ENCODE results near the gene GIPC3.
A peak's percentile ranks its signal among the peaks of the same experiment; 100 is the strongest.

The GIPC3 gene

DNA sequence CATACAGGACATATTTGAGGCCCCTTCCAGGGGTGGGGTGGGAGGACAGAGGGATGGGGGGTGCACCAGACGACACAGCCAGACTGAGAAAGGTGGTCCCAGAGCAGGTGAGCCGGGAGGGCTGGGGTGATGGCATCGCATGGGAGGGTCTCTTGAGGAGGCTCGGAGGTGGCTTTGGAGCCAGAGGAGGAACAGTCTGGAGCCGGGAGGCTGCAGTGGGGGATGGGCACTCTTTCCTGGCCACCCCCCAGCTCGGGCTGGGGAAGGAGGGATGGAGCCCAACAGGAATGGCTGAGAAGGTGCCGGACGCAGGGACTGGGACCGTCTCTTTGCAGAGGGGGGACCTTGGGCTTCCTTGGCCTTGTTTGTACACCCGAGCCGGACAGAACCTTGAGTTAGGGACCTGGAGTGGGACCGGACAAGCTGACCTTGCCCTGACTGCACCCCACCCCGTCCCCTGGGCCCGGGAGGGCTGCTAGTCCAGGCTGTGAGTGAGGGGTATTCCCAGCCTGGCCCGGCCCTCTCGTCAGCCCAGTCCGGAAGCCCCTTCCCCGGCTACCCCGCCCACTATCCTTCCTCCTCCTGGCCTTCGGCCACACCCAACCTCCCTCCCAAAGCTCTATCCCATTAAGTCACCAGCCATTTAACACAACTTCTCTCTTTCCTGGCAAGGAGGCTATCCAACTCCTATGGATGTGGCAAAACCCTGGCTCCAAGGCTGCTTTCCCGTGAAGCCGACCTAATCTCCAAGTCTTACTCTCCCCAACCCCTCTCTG lies 22.2 kb downstream of the GIPC3 start:
- peaks cover 32% of the 10 kb centered on the region for H3K36me3 ChIP-seq (ENCODE audit: insufficient read depth, insufficient read length, low read length)
- H3K4me3 ChIP-seq (ENCODE audit: insufficient read length, low read depth), result peak overlapping the region; percentile 64
- peaks cover 13% of the 10 kb centered on the region for H3K4me1 ChIP-seq (ENCODE audit: insufficient read depth, insufficient read length)
- H3K9me3 ChIP-seq (ENCODE audit: insufficient read depth, low read length), result no peaks in the 10 kb centered on the region
- peaks cover 18% of the 10 kb centered on the region for H3K27me3 ChIP-seq (ENCODE audit: insufficient read depth, insufficient read length)
- no peak for TF ChIP-seq ZNF274 (IDR thresholded peaks at IDR 0.05; ENCODE audit: low read depth, low read length)
- no peak for TF ChIP-seq YY1 (IDR thresholded peaks at IDR 0.05; ENCODE audit: insufficient read depth, insufficient read length)
- no peak for TF ChIP-seq SUZ12 (IDR thresholded peaks at IDR 0.05; ENCODE audit: extremely low read depth, insufficient read depth, insufficient read length)
- DNase-seq (ENCODE audit: low read depth, low spot score), result no peak
- peak overlapping the region; percentile 74 for H3K9ac ChIP-seq (ENCODE audit: insufficient read length, low read depth)

DNA sequence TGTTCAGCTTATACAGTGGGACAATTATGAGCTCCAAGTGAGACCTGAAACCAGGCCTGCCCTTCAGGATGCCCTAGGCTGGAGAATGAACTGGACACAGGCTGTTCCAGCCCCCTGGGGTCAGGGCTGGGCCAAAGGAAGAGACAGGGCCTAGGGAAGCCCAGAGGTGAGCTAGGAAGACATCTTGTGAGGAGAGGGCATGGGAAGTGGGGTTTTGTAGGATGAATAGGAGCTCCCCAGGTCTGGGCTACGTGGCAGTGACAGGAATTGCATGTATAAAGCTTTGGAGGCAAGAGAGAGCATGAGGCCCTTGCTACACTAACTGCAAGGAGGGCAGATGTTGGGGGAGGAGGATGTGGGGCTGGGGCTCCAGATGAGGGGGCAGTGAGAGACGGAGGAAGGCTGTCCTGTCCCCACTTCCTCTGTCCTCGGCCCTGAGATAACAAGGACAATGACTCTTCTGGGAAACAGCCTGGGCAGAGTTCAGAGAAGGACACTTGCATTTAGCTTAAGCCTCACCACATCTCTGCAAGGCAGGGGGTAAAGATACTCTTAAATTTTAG lies 22.9 kb downstream of the GIPC3 start:
- peaks cover 38% of the 10 kb centered on the region for H3K36me3 ChIP-seq (ENCODE audit: insufficient read depth, insufficient read length, low read length)
- H3K4me1 ChIP-seq (ENCODE audit: insufficient read depth, insufficient read length), result peaks cover 13% of the 10 kb centered on the region
- peak overlapping the region; percentile 51 for H3K9ac ChIP-seq (ENCODE audit: insufficient read length, low read depth)
- no peak for TF ChIP-seq YY1 (IDR thresholded peaks at IDR 0.05; ENCODE audit: insufficient read depth, insufficient read length)
- no peak for TF ChIP-seq SUZ12 (IDR thresholded peaks at IDR 0.05; ENCODE audit: extremely low read depth, insufficient read depth, insufficient read length)
- TF ChIP-seq ZNF274 (IDR thresholded peaks at IDR 0.05; ENCODE audit: low read depth, low read length), result no peak
- no peaks in the 10 kb centered on the region for H3K9me3 ChIP-seq (ENCODE audit: insufficient read depth, low read length)
- peaks cover 18% of the 10 kb centered on the region for H3K27me3 ChIP-seq (ENCODE audit: insufficient read depth, insufficient read length)
- no peak for DNase-seq (ENCODE audit: low read depth, low spot score)
- H3K4me3 ChIP-seq (ENCODE audit: insufficient read length, low read depth), result no peak overlapping the region

DNA sequence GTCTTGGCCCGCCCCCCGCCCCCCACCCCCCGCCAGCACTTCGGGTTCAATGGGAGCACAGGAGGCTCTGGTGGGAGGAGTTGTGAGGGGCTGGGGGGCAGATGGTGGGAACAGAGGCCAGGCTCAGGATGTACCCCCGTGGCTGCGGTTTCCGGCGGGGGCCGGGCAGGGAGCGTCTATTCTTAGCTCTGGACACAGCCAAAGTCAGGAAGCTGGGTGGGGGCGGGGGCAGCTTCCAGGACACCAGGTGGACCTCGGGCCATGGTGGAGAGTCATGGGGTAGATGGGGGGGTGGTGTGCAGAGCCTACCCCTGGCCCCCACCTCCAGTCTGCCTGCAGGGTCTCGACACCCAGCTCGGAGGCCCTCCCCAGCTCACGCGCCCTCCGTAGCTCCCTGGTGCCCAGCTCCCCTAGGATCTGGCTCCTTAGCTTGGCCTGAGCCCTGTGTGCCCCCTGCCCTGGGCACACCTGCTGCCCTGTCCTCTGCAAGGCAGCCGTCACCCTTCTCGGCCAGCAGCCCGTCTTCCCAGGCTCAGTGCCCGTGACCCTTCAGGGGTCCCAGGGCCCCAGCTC lies 23.6 kb downstream of the GIPC3 start:
- H3K9me3 ChIP-seq (ENCODE audit: insufficient read depth, low read length), result no peaks in the 10 kb centered on the region
- H3K4me3 ChIP-seq (ENCODE audit: insufficient read length, low read depth), result no peak overlapping the region
- DNase-seq (ENCODE audit: low read depth, low spot score), result no peak
- H3K4me1 ChIP-seq (ENCODE audit: insufficient read depth, insufficient read length), result peaks cover 8% of the 10 kb centered on the region
- no peak overlapping the region for H3K9ac ChIP-seq (ENCODE audit: insufficient read length, low read depth)
- peaks cover 45% of the 10 kb centered on the region for H3K36me3 ChIP-seq (ENCODE audit: insufficient read depth, insufficient read length, low read length)
- no peak for TF ChIP-seq ZNF274 (IDR thresholded peaks at IDR 0.05; ENCODE audit: low read depth, low read length)
- TF ChIP-seq YY1 (IDR thresholded peaks at IDR 0.05; ENCODE audit: insufficient read depth, insufficient read length), result no peak
- no peak for TF ChIP-seq SUZ12 (IDR thresholded peaks at IDR 0.05; ENCODE audit: extremely low read depth, insufficient read depth, insufficient read length)
- peaks cover 18% of the 10 kb centered on the region for H3K27me3 ChIP-seq (ENCODE audit: insufficient read depth, insufficient read length)

DNA sequence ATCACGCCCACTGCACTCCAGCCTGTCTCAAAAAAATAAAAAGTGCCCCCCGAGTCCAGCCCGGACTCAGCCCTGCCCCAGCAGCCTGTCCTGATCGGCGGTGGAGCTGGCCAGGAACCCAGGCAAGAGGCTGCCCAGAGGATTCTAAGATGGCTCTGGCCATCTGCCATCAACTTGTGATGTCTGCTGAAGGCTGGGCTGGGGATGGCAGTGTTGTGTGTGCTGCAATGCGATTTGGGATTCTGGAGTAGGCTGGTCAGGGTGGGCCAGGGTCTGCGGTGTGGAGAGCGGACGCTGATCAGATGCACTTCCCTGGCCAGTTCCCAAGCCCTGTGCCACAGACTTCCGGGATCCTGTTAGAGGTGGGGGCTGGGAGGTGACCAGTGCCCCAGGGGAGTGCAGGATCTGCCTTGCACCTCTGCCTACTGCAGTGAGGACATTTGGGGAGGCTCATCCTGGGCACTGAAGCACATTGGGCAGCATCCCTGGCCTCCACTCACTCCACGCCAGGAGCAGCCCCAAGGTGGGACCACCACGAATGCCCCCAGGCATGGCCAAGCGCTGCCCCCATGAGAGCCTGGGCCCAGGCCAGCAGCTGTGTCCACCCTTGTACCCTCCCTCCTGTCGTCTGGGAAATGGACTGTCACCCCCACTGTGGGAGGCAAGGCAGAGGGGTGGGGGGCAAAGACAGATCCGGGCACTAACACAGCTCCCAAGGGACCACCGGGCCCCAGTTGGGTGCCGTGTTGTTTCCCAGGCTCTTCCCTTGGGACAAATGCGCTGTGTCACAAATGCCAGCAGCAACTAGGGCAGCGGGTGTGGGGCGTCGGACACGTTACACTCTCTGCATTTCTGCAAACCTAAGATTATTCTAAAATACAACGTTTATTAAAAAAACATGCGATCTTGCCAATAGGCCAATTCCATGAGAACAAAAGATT lies 24.8 kb downstream of the GIPC3 start:
- Histone ChIP-seq H3K27me3 (ENCODE audit: insufficient read depth, insufficient read length) (peaks cover 13% of the 10 kb centered on the region), H3K4me3 (ENCODE audit: insufficient read length, low read depth) (no peak overlapping the region), H3K36me3 (ENCODE audit: insufficient read depth, insufficient read length, low read length) (peaks cover 54% of the 10 kb centered on the region), H3K4me1 (ENCODE audit: insufficient read depth, insufficient read length) (peaks cover 7% of the 10 kb centered on the region), H3K9ac (ENCODE audit: insufficient read length, low read depth) (no peak overlapping the region), H3K9me3 (ENCODE audit: insufficient read depth, low read length) (no peaks in the 10 kb centered on the region)
- DNase-seq (ENCODE audit: low read depth, low spot score), result no peak
- TF ChIP-seq ZNF274 (IDR thresholded peaks at IDR 0.05; ENCODE audit: low read depth, low read length) (no peak), SUZ12 (IDR thresholded peaks at IDR 0.05; ENCODE audit: extremely low read depth, insufficient read depth, insufficient read length) (no peak), YY1 (IDR thresholded peaks at IDR 0.05; ENCODE audit: insufficient read depth, insufficient read length) (no peak)

DNA sequence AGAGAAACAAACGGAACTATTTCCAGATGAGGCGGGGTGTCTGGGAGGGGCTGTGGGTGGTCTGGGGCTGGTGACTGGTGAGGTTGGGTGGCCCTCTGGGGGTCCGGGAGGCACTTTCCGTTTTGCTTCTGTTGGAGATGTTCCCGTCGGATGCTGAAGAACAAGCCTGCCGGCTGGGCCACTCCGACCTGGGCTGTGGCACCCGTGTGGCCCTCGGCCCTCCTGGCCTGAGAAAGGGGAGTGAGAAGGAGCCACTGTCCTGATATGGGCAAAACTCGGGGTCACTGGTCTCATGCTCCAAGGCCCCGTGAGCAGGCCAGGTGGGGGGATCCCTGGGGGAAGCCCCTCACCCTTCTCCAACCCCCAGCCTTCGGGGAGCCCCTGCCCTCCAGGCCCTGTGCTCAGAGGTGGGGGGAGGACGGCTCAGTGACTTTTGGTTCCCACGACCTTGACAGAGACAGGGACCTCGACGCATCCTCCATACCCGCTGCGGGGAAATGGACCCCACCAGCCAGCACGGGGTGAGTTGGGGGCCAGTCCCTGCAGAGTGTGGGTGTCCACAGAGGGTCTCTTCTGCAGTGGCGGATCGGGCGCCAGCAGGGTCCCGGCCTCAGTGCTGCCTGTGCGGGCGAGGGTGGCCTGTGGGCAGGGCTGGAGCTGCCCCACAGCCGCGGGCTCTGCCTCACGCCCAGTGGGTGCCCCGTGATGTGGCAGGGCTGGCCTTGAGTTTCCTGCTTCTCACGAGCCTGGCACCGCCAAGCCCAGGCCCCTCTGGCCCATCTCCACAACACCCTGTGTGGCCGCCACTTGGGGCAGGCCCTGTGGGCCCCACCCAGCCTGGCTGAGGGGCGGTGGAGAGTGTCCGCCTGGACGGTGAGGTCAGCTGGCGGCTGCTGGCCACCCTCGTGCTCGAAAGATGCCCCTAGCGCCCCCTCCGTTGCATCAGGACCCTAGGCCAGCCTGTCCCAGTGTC lies 25.8 kb downstream of the GIPC3 start:
- Histone ChIP-seq H3K9me3 (ENCODE audit: insufficient read depth, low read length) (no peaks in the 10 kb centered on the region), H3K27me3 (ENCODE audit: insufficient read depth, insufficient read length) (peaks cover 3% of the 10 kb centered on the region), H3K36me3 (ENCODE audit: insufficient read depth, insufficient read length, low read length) (peaks cover 63% of the 10 kb centered on the region), H3K4me1 (ENCODE audit: insufficient read depth, insufficient read length) (peaks cover 9% of the 10 kb centered on the region), H3K9ac (ENCODE audit: insufficient read length, low read depth) (no peak overlapping the region), H3K4me3 (ENCODE audit: insufficient read length, low read depth) (no peak overlapping the region)
- TF ChIP-seq YY1 (IDR thresholded peaks at IDR 0.05; ENCODE audit: insufficient read depth, insufficient read length) (no peak), SUZ12 (IDR thresholded peaks at IDR 0.05; ENCODE audit: extremely low read depth, insufficient read depth, insufficient read length) (no peak), ZNF274 (IDR thresholded peaks at IDR 0.05; ENCODE audit: low read depth, low read length) (no peak)
- no peak for DNase-seq (ENCODE audit: low read depth, low spot score)

DNA sequence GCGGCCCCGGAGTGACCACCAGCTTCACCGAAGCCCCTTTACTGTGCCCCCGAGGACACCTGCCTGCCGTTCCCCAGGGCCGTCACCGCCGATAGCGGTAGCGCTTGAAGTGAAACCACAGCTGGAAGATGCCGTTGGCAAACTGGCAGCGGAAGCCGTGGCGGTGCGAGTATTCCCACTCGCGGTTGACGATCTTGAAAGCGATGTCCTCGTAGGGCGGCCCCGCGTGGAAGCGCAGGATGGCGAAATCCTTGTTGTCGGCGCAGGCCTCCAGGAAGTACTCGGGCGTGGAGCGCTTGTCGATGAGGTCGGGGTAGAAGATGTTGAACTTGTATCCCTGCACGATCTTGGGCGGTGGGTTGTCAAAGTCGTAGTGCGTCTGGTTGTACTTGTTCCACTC lies 26.6 kb downstream of the GIPC3 start:
- Histone ChIP-seq H3K36me3 (ENCODE audit: insufficient read depth, insufficient read length, low read length) (peaks cover 66% of the 10 kb centered on the region), H3K27me3 (ENCODE audit: insufficient read depth, insufficient read length) (no peaks in the 10 kb centered on the region), H3K9me3 (ENCODE audit: insufficient read depth, low read length) (no peaks in the 10 kb centered on the region), H3K4me3 (ENCODE audit: insufficient read length, low read depth) (no peak overlapping the region), H3K9ac (ENCODE audit: insufficient read length, low read depth) (no peak overlapping the region), H3K4me1 (ENCODE audit: insufficient read depth, insufficient read length) (peaks cover 9% of the 10 kb centered on the region)
- no peak for DNase-seq (ENCODE audit: low read depth, low spot score)
- no peak for TF ChIP-seq SUZ12 (IDR thresholded peaks at IDR 0.05; ENCODE audit: extremely low read depth, insufficient read depth, insufficient read length)
- no peak for TF ChIP-seq ZNF274 (IDR thresholded peaks at IDR 0.05; ENCODE audit: low read depth, low read length)
- no peak for TF ChIP-seq YY1 (IDR thresholded peaks at IDR 0.05; ENCODE audit: insufficient read depth, insufficient read length)
